Transverse colon (tissue), 4 donors: Measurements from ENCODE around the gene ISG20L2. TPM values are rescaled to one million over a fixed set of nuclear protein-coding genes. Genes with fewer than 3 reads are reported as not detected.

Source experiments
- DNase-seq: peaks from one replicate; pipeline ENCODE4 v3.0.0-alpha.2; 2019
- H3K27ac ChIP-seq, 4 donors: fragments of 200-600 bp; sonication (generic); 2 replicates each; pipeline ENCODE4 v1.5.1; 2016 to 2018; ENCODE audit warnings: inconsistent platforms in 4 of 4
- H3K27me3 ChIP-seq: fragments of 200-600 bp; sonication (generic); 2 replicates; pipeline ENCODE4 v1.5.1; 2017; ENCODE audit warnings: inconsistent platforms
- H3K36me3 ChIP-seq, 4 donors: fragments of 200-600 bp; sonication (generic); 2 replicates each; pipeline ENCODE4 v1.5.1; 2017 to 2019; ENCODE audit warnings: inconsistent platforms in 4 of 4
- H3K4me1 ChIP-seq, 4 donors: fragments of 200-600 bp; sonication (generic); 2 replicates each; pipeline ENCODE4 v1.5.1; 2017 to 2020; ENCODE audit warnings: inconsistent platforms in 4 of 4
- H3K4me3 ChIP-seq, 4 donors: fragments of 200-600 bp; sonication (generic); 1 replicate in 1 of 4; 2 replicates in 3 of 4; pipeline versions ENCODE4 v1.5.1 to v1.6.1; 2017 to 2019; ENCODE audit warnings: inconsistent platforms in 4 of 4
- H3K9me3 ChIP-seq, 2 donors: fragments of 200-600 bp; sonication (generic); 2 replicates each; pipeline ENCODE4 v1.5.1; 2017 to 2019; ENCODE audit warnings: inconsistent platforms in 2 of 2
- EP300 ChIP-seq: sonication (generic); formaldehyde crosslinking; IDR thresholded peaks from one replicate; pipeline ENCODE4 v1.6.1; 2017; ENCODE audit warnings: antibody characterized with exemption, low read depth
- POLR2A ChIP-seq: fragments of 450-650 bp; IDR thresholded peaks from one replicate; pipeline ENCODE4 v1.6.1; 2016; ENCODE audit warnings: antibody characterized with exemption, mild to moderate bottlenecking, moderate library complexity
- POLR2AphosphoS5 ChIP-seq, 3 donors: sonication (generic); formaldehyde crosslinking; IDR thresholded peaks; one replicate each; pipeline ENCODE4 v1.6.1; 2016; ENCODE audit warnings: antibody characterized with exemption in 3 of 3
- WGBS, 2 donors: methylation state at CpG; one replicate each; pipeline ENCODE4 v1.1.5; 2018; ENCODE audit warnings: low coverage in 1 of 2; 5-methylcytosine and 5-hydroxymethylcytosine counted together
- in situ Hi-C, 4 donors: fragments of 200-750 bp; cut with MboI; loops; one replicate each; pipeline versions ENCODE4 v1.15.0 to v1.15.1; 2017; ENCODE audit warnings: low sequenced_read_pairs in 3 of 4, low pct_ligation_motif_present in 1 of 4, low pct_unique_long_range_greater_than_20kb in 1 of 4
- intact Hi-C: fragments of 100-400 bp; cut with DNase I; formaldehyde crosslinking; loops from one replicate; pipeline ENCODE4 v1.15.1; 2023; ENCODE audit warnings: low total_unique reads
- total RNA-seq, 4 donors: library from RNA; depleted of rRNA; stranded (reverse); fragments of >200 nt; gene quantifications; one replicate each; pipeline ENCODE4 v1.1.0, GENCODE V29; 2016
- TF ChIP-seq, protein P1 (sequence below), 5 experiments: fragments of 200-600 bp in 3 of 5; fragments of 450-650 bp in 2 of 5; sonication (generic) in 3 of 5; IDR thresholded peaks; 1 replicate in 2 of 5; 2 replicates in 3 of 5; pipeline ENCODE4 v1.5.1; 2016 to 2017; ENCODE audit warnings: antibody characterized with exemption in 5 of 5, inconsistent platforms in 3 of 5, mild to moderate bottlenecking in 2 of 5, moderate library complexity in 1 of 5

Gene ISG20L2
- total RNA-seq, 4 donors from 2014 or later = 25.8 to 61.7 (median 33.1) TPM

DNA sequence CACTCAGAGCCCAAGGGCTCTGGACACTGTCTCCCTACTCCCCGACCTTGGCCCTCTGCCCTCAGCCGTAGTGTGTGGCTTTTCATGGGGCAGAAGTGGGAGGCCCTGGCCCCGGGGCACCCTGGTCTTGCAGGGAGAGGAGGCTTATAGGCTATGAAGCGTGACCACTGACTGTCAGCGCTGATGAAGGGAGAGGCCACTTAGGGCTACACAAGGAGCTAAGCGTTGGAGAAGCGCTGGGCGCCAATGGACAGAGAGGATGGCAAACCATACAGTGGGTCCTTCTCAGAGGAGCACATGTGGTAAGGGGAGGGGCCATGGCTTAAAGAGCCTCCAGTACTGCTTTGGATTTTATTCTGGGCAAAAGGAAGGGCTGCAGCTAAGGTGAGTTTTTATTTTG is 31.1 kb downstream of the ISG20L2 start:
- Histone ChIP-seq H3K27me3 (peaks cover 41% of the 10 kb centered on the region), H3K9me3 (no peaks in the 10 kb centered on the region), H3K27ac (no peak overlapping the region), H3K36me3 (no peaks in the 10 kb centered on the region), H3K4me1 (peaks cover 0 to 18% (median 6%) of the 10 kb centered on the region in 4 donors), H3K4me3 (no peak overlapping the region)
- in situ Hi-C loops (loop anchor here in 2 of 4 donors (25.0 kb wide), 1 partner anchor 165 kb away; the partner anchor contains the start of genes INSRR (in 2 of the 2) and NTRK1 (in 2 of the 2)), intact Hi-C loops (loop anchor here (10.0 kb wide), 1 partner anchor 157 kb away; the partner anchor contains the start of gene INSRR)
- no peak for DNase-seq
- WGBS, 2 donors = 80% methylated on average over 8 of the region's 8 CpGs; no CpG with 5 or more reads in 1 of the 2 donors
- TF ChIP-seq EP300 (no peak), POLR2AphosphoS5 (IDR thresholded peaks at IDR 0.05) (no peak), POLR2A (no peak)
- TF ChIP-seq, protein P1, sequence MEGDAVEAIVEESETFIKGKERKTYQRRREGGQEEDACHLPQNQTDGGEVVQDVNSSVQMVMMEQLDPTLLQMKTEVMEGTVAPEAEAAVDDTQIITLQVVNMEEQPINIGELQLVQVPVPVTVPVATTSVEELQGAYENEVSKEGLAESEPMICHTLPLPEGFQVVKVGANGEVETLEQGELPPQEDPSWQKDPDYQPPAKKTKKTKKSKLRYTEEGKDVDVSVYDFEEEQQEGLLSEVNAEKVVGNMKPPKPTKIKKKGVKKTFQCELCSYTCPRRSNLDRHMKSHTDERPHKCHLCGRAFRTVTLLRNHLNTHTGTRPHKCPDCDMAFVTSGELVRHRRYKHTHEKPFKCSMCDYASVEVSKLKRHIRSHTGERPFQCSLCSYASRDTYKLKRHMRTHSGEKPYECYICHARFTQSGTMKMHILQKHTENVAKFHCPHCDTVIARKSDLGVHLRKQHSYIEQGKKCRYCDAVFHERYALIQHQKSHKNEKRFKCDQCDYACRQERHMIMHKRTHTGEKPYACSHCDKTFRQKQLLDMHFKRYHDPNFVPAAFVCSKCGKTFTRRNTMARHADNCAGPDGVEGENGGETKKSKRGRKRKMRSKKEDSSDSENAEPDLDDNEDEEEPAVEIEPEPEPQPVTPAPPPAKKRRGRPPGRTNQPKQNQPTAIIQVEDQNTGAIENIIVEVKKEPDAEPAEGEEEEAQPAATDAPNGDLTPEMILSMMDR (IDR thresholded peaks at IDR 0.05) = no peak

GRCh38 chr1:156696755-156697154 is 31.8 kb downstream of the ISG20L2 start:
- intact Hi-C loops (loop anchor here (10.0 kb wide), 1 partner anchor 158 kb away; the partner anchor contains the start of gene INSRR), in situ Hi-C loops (loop anchor here in 2 of 4 donors (25.0 kb wide), 1 partner anchor 166 kb away; the partner anchor contains the start of genes INSRR (in 2 of the 2) and NTRK1 (in 2 of the 2))
- Histone ChIP-seq H3K27me3 (peaks cover 43% of the 10 kb centered on the region), H3K4me3 (no peak overlapping the region), H3K27ac (no peak overlapping the region), H3K36me3 (no peaks in the 10 kb centered on the region), H3K4me1 (peaks cover 0 to 20% (median 7%) of the 10 kb centered on the region in 4 donors), H3K9me3 (no peaks in the 10 kb centered on the region)
- 81 to 89% methylated on average over 6 to 8 of the region's 8 CpGs for WGBS, 2 donors
- TF ChIP-seq, protein P1 (IDR thresholded peaks at IDR 0.05) = no peak
- no peak for TF ChIP-seq POLR2AphosphoS5 (IDR thresholded peaks at IDR 0.05)
- DNase-seq = no peak

DNA sequence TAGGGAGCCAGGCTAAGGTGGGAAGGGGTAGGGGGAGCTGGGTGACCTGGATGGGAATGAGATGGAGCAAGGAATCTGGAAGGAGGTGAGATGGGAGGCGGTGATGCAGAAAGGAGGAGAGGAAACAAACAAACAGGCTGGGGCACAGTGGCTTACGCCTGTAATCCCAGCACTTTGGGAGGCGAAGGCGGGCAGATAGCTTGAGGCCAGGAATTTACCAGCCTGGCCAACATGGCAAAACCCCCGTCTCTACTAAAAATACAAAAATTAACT is 33.9 kb downstream of the ISG20L2 start:
- Histone ChIP-seq H3K36me3 (no peaks in the 10 kb centered on the region), H3K4me1 (peaks cover 3 to 25% (median 9%) of the 10 kb centered on the region in 4 donors), H3K9me3 (no peaks in the 10 kb centered on the region), H3K27me3 (peaks cover 46% of the 10 kb centered on the region), H3K4me3 (no peak overlapping the region), H3K27ac (no peak overlapping the region)
- DNase-seq = no peak
- intact Hi-C loops = loop anchor here (10.0 kb wide), 1 partner anchor 160 kb away; the partner anchor contains the start of gene INSRR
- 85 to 87% methylated on average over 4 to 5 of the region's 5 CpGs for WGBS, 2 donors
- in situ Hi-C loops = loop anchor here in 2 of 4 donors (25.0 kb wide), 1 partner anchor 168 kb away; the partner anchor contains the start of genes INSRR (in 2 of the 2) and NTRK1 (in 2 of the 2)
- no peak for TF ChIP-seq POLR2AphosphoS5 (IDR thresholded peaks at IDR 0.05)
- TF ChIP-seq, protein P1 (IDR thresholded peaks at IDR 0.05) = no peak
- TF ChIP-seq POLR2A = no peak
- no peak for TF ChIP-seq EP300

GRCh38 chr1:156693848-156694689 is 34.5 kb downstream of the ISG20L2 start:
- Histone ChIP-seq H3K27me3 (peaks cover 49% of the 10 kb centered on the region), H3K27ac (no peak overlapping the region), H3K36me3 (no peaks in the 10 kb centered on the region), H3K9me3 (no peaks in the 10 kb centered on the region), H3K4me1 (peaks cover 4 to 30% (median 11%) of the 10 kb centered on the region in 4 donors), H3K4me3 (no peak overlapping the region)
- WGBS, 2 donors = 66 to 90% methylated on average over 2 to 12 of the region's 12 CpGs
- in situ Hi-C loops (loop anchor here in 2 of 4 donors (25.0 kb wide), 1 partner anchor 168 kb away; the partner anchor contains the start of genes INSRR (in 2 of the 2) and NTRK1 (in 2 of the 2)), intact Hi-C loops (loop anchor here (10.0 kb wide), 1 partner anchor 161 kb away; the partner anchor contains the start of gene INSRR)
- TF ChIP-seq EP300 (no peak), POLR2AphosphoS5 (IDR thresholded peaks at IDR 0.05) (no peak), POLR2A (no peak)
- TF ChIP-seq, protein P1 (IDR thresholded peaks at IDR 0.05) = peak in 1 of 5 experiments; percentile 21
- DNase-seq = no peak
